ENCODE results near the gene MXD1.
A peak's percentile ranks its signal among the peaks of the same experiment; 100 is the strongest.

MXD1 gene

GRCh38 chr2:69989441-69990105 lies 74.7 kb downstream of the MXD1 start:
- no peaks in the 10 kb centered on the region for H3K4me1 ChIP-seq (ENCODE audit: control insufficient read depth, insufficient read depth, low read length)
- H3K27ac ChIP-seq (ENCODE audit: extremely low read depth, low read depth, low read length): no peak overlapping the region
- no peaks in the 10 kb centered on the region for H3K9me3 ChIP-seq (ENCODE audit: control insufficient read depth, insufficient read depth, low read depth, low read length)
- ChIA-PET CTCF (no interaction called here), POLR2A (no interaction called here)
- H3K4me3 ChIP-seq (ENCODE audit: low read depth, low read length): no peak overlapping the region
- TF ChIP-seq KLF1 (tag by site-specific recombination; IDR thresholded peaks at IDR 0.05) (peak; percentile 97), ZNF169 (tag by site-specific recombination; IDR thresholded peaks at IDR 0.05) (no peak)
- H3K36me3 ChIP-seq (ENCODE audit: control insufficient read depth in 2 of 2, insufficient read depth in 1 of 2, low read length in 2 of 2): peaks cover 0 to 5% of the 10 kb centered on the region in 2 experiments; a peak in 1 of 3 replicates
